Measurements from ENCODE around the gene TRIM5.
"Not testable (repeated sequence)": the region's sequence is repeated elsewhere in the genome, so short reads cannot be mapped to it uniquely, and the experiment has no call there.

TRIM5 gene

GRCh38 chr11:5671831-5672230 lies 13.0 kb downstream of the TRIM5 start:
- Histone ChIP-seq H3K27ac (no peak overlapping the region), H3K4me3 (no peak overlapping the region), H3K4me2 (no peak overlapping the region), H3K4me1 (no peaks in the 10 kb centered on the region), H3K9me3 (no peaks in the 10 kb centered on the region), H3K36me3 (peaks cover 62% of the 10 kb centered on the region), H3K27me3 (no peaks in the 10 kb centered on the region), H3K9ac (no peak overlapping the region), H4K20me1 (peaks cover 7% of the 10 kb centered on the region; the same call in 1 of the 2 replicates)
- TF ChIP-seq Cebpa-rat (IDR thresholded peaks at IDR 0.05) = no peak

GRCh38 chr11:5666402-5666793 lies 18.5 kb downstream of the TRIM5 start:
- H3K36me3 ChIP-seq = peaks cover 85% of the 10 kb centered on the region
- no peak overlapping the region for H3K4me3 ChIP-seq

GRCh38 chr11:5665746-5666401 lies 19.0 kb downstream of the TRIM5 start:
- H3K27ac ChIP-seq = no peak overlapping the region
- peaks cover 84% of the 10 kb centered on the region for H3K36me3 ChIP-seq
- no peaks in the 10 kb centered on the region for H3K4me1 ChIP-seq
- TF ChIP-seq Cebpa-rat (IDR thresholded peaks at IDR 0.05) = no peak
- no peaks in the 10 kb centered on the region for H3K9me3 ChIP-seq
- H4K20me1 ChIP-seq = no peaks in the 10 kb centered on the region
- no peak overlapping the region for H3K4me3 ChIP-seq
- H3K27me3 ChIP-seq = no peaks in the 10 kb centered on the region
- no peak overlapping the region for H3K9ac ChIP-seq
- no peak overlapping the region for H3K4me2 ChIP-seq

More at GRCh38 chr11:5666402-5666793, 18.5 kb downstream of the TRIM5 start:
- no peaks in the 10 kb centered on the region for H4K20me1 ChIP-seq
- H3K4me2 ChIP-seq = no peak overlapping the region
- no peak overlapping the region for H3K27ac ChIP-seq
- H3K9me3 ChIP-seq = no peaks in the 10 kb centered on the region
- H3K9ac ChIP-seq = no peak overlapping the region
- H3K4me1 ChIP-seq = no peaks in the 10 kb centered on the region
- no peaks in the 10 kb centered on the region for H3K27me3 ChIP-seq
- TF ChIP-seq Cebpa-rat (IDR thresholded peaks at IDR 0.05) = no peak

GRCh38 chr11:5665051-5665570 lies 19.8 kb downstream of the TRIM5 start:
- Histone ChIP-seq H3K4me1 (no peaks in the 10 kb centered on the region), H3K4me2 (no peak overlapping the region), H4K20me1 (no peaks in the 10 kb centered on the region), H3K27me3 (no peaks in the 10 kb centered on the region), H3K9ac (no peak overlapping the region), H3K4me3 (no peak overlapping the region), H3K36me3 (peaks cover 76% of the 10 kb centered on the region), H3K27ac (no peak overlapping the region), H3K9me3 (no peaks in the 10 kb centered on the region)
- no peak for TF ChIP-seq Cebpa-rat (IDR thresholded peaks at IDR 0.05)

GRCh38 chr11:5663511-5663910 lies 21.4 kb downstream of the TRIM5 start:
- no peak overlapping the region for H3K4me3 ChIP-seq
- H3K9me3 ChIP-seq = no peaks in the 10 kb centered on the region
- TF ChIP-seq Cebpa-rat (IDR thresholded peaks at IDR 0.05) = peak; percentile 62; the same call in 1 of the 2 replicates
- H3K4me1 ChIP-seq = no peaks in the 10 kb centered on the region
- peaks cover 60% of the 10 kb centered on the region for H3K36me3 ChIP-seq
- no peak overlapping the region for H3K9ac ChIP-seq
- no peaks in the 10 kb centered on the region for H4K20me1 ChIP-seq
- no peak overlapping the region for H3K4me2 ChIP-seq
- no peak overlapping the region for H3K27ac ChIP-seq
- H3K27me3 ChIP-seq = no peaks in the 10 kb centered on the region

GRCh38 chr11:5658318-5658717 lies 26.6 kb downstream of the TRIM5 start:
- no peaks in the 10 kb centered on the region for H3K27me3 ChIP-seq
- no peak overlapping the region for H3K27ac ChIP-seq

GRCh38 chr11:5656956-5657355 lies 27.9 kb downstream of the TRIM5 start:
- H3K4me3 ChIP-seq, H4K20me1 ChIP-seq, H3K27ac ChIP-seq, H3K4me1 ChIP-seq, H3K9ac ChIP-seq, H3K27me3 ChIP-seq, H3K4me2 ChIP-seq, H3K36me3 ChIP-seq: not testable (repeated sequence)
- peaks cover 14% of the 10 kb centered on the region for H3K9me3 ChIP-seq

More at GRCh38 chr11:5658318-5658717, 26.6 kb downstream of the TRIM5 start:
- Histone ChIP-seq H4K20me1 (no peaks in the 10 kb centered on the region), H3K9ac (no peak overlapping the region), H3K4me1 (no peaks in the 10 kb centered on the region), H3K4me3 (no peak overlapping the region), H3K4me2 (no peak overlapping the region), H3K9me3 (peaks cover 3% of the 10 kb centered on the region; the same call in 1 of the 2 replicates), H3K36me3 (peaks cover 11% of the 10 kb centered on the region)
- no peak for TF ChIP-seq Cebpa-rat (IDR thresholded peaks at IDR 0.05)

- Histone ChIP-seq H3K4me2 (no peak overlapping the region), H3K27ac (no peak overlapping the region), H4K20me1 (no peaks in the 10 kb centered on the region), H3K4me3 (no peak overlapping the region), H3K9ac (no peak overlapping the region), H3K9me3 (peaks cover 14% of the 10 kb centered on the region), H3K36me3 (no peaks in the 10 kb centered on the region; the same call in none of the 2 replicates), H3K4me1 (no peaks in the 10 kb centered on the region), H3K27me3 (no peaks in the 10 kb centered on the region)
- no peak for TF ChIP-seq Cebpa-rat (IDR thresholded peaks at IDR 0.05)
Measured at GRCh38 chr11:5655474-5655873, 29.4 kb downstream of the TRIM5 start.

GRCh38 chr11:5646139-5646538 lies 38.7 kb downstream of the TRIM5 start:
- no peaks in the 10 kb centered on the region for H3K27me3 ChIP-seq
- TF ChIP-seq Cebpa-rat (IDR thresholded peaks at IDR 0.05) = no peak
- no peak overlapping the region for H3K9ac ChIP-seq
- no peak overlapping the region for H3K4me2 ChIP-seq
- H3K36me3 ChIP-seq = peaks cover 38% of the 10 kb centered on the region
- no peaks in the 10 kb centered on the region for H4K20me1 ChIP-seq
- H3K4me3 ChIP-seq = no peak overlapping the region
- no peaks in the 10 kb centered on the region for H3K9me3 ChIP-seq
- no peak overlapping the region for H3K27ac ChIP-seq
- no peaks in the 10 kb centered on the region for H3K4me1 ChIP-seq

- TF ChIP-seq Cebpa-rat (IDR thresholded peaks at IDR 0.05) = no peak
- H3K9me3 ChIP-seq = no peaks in the 10 kb centered on the region
- H3K4me2 ChIP-seq = no peak overlapping the region
- H3K27me3 ChIP-seq = no peaks in the 10 kb centered on the region
- H3K4me1 ChIP-seq = no peaks in the 10 kb centered on the region
- no peaks in the 10 kb centered on the region for H4K20me1 ChIP-seq
- peaks cover 45% of the 10 kb centered on the region for H3K36me3 ChIP-seq
- H3K27ac ChIP-seq = no peak overlapping the region
- no peak overlapping the region for H3K9ac ChIP-seq
- no peak overlapping the region for H3K4me3 ChIP-seq
Measured at GRCh38 chr11:5643585-5643984, 41.3 kb downstream of the TRIM5 start.

Data from BLaER1 (cell line).